Endothelial cell (in vitro differentiated cells): Measurements from ENCODE around the gene VAPA. TPM values are rescaled to one million over a fixed set of nuclear protein-coding genes. Genes with fewer than 3 reads are reported as not detected.

ENCODE experiments used
- DNase-seq: peaks from one replicate; pipeline ENCODE4 v3.0.0; 2021; ENCODE audit warnings: low spot score
- H3K27ac Mint-ChIP-seq: one replicate; pipeline ENCODE4 v1.8.0; 2021; ENCODE audit warnings: mixed read lengths, inconsistent platforms; ENCODE audit not compliant: unreplicated experiment
- H3K27me3 Mint-ChIP-seq: one replicate; pipeline ENCODE4 v1.8.0; 2021; ENCODE audit warnings: mild to moderate bottlenecking, moderate library complexity, mixed read lengths, inconsistent platforms; ENCODE audit not compliant: unreplicated experiment
- H3K36me3 Mint-ChIP-seq: one replicate; pipeline ENCODE4 v1.8.0; 2021; ENCODE audit warnings: mild to moderate bottlenecking, low read depth, mixed read lengths, inconsistent platforms; ENCODE audit not compliant: unreplicated experiment
- H3K4me1 Mint-ChIP-seq: one replicate; pipeline ENCODE4 v1.8.0; 2021; ENCODE audit warnings: mild to moderate bottlenecking, mixed read lengths, inconsistent platforms; ENCODE audit not compliant: unreplicated experiment
- H3K4me3 Mint-ChIP-seq: one replicate; pipeline ENCODE4 v1.8.0; 2021; ENCODE audit warnings: mild to moderate bottlenecking, mixed read lengths, inconsistent platforms; ENCODE audit not compliant: unreplicated experiment
- H3K9me3 Mint-ChIP-seq: one replicate; pipeline ENCODE4 v1.8.0; 2021; ENCODE audit warnings: mixed read lengths, inconsistent platforms; ENCODE audit not compliant: unreplicated experiment
- CTCF ChIP-seq: fragments of 200-600 bp; sonication (generic); IDR thresholded peaks from one replicate; pipeline ENCODE4 v1.5.0; 2021; ENCODE audit warnings: antibody characterized with exemption; ENCODE audit not compliant: unreplicated experiment
- total RNA-seq: library from RNA; stranded (reverse); fragmentation: NEBNext Ultra II Directional; extraction: Animal tissue kit (Norgen Biotek cat#: 25700); gene quantifications from one replicate; pipeline ENCODE4 v1.2.1, GENCODE V29; 2021; ENCODE audit not compliant: unreplicated experiment

VAPA gene
- total RNA-seq, 1 donor from 2014 or later = 180 TPM

- no peak for TF ChIP-seq CTCF
- H3K27ac Mint-ChIP-seq = no peak overlapping the region
- no peaks in the 10 kb centered on the region for H3K4me1 Mint-ChIP-seq
- H3K4me3 Mint-ChIP-seq = no peak overlapping the region
- no peaks in the 10 kb centered on the region for H3K27me3 Mint-ChIP-seq
- H3K36me3 Mint-ChIP-seq = no peaks in the 10 kb centered on the region
- H3K9me3 Mint-ChIP-seq = no peaks in the 10 kb centered on the region
- no peak for DNase-seq
These were observed 68.9 kb downstream of the VAPA start for GRCh38 chr18:9982711-9983110.

GRCh38 chr18:9984080-9984479 lies 70.3 kb downstream of the VAPA start:
- H3K4me1 Mint-ChIP-seq = peaks cover 3% of the 10 kb centered on the region
- no peak overlapping the region for H3K4me3 Mint-ChIP-seq
- no peak for TF ChIP-seq CTCF
- no peaks in the 10 kb centered on the region for H3K36me3 Mint-ChIP-seq
- no peak overlapping the region for H3K27ac Mint-ChIP-seq
- no peaks in the 10 kb centered on the region for H3K27me3 Mint-ChIP-seq
- no peak for DNase-seq
- H3K9me3 Mint-ChIP-seq = no peaks in the 10 kb centered on the region

- H3K27me3 Mint-ChIP-seq = no peaks in the 10 kb centered on the region
- no peak overlapping the region for H3K27ac Mint-ChIP-seq
- TF ChIP-seq CTCF = no peak
- no peak for DNase-seq
- peaks cover 3% of the 10 kb centered on the region for H3K4me1 Mint-ChIP-seq
- H3K9me3 Mint-ChIP-seq = no peaks in the 10 kb centered on the region
- H3K36me3 Mint-ChIP-seq = no peaks in the 10 kb centered on the region
- H3K4me3 Mint-ChIP-seq = no peak overlapping the region
These were observed 71.8 kb downstream of the VAPA start for GRCh38 chr18:9985641-9986040.

- no peak for TF ChIP-seq CTCF
- DNase-seq = no peak
These were observed 72.5 kb downstream of the VAPA start for GRCh38 chr18:9986156-9986930.

DNA sequence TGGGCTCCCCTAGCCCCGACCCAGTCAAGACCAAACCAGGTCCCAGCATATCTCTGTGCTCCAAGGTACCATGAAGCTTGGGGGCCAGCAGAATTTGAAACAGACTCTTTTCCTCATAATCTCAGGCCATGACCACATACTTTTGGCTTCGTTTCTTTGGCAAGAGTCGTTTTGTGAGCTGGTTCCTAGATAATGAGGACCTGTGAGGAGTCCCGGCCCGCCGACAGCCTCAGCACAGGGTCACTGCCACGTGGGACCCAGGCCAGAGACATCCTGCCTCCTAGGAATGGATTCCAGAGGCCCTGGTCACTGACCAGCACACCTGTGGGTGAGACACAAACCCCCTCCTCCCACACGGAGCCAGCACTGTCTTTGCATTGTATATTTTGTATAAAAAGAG lies 73.5 kb downstream of the VAPA start:
- Mint-ChIP-seq H3K9me3 (no peaks in the 10 kb centered on the region), H3K4me1 (peaks cover 6% of the 10 kb centered on the region), H3K36me3 (no peaks in the 10 kb centered on the region), H3K27me3 (no peaks in the 10 kb centered on the region), H3K4me3 (no peak overlapping the region), H3K27ac (no peak overlapping the region)
- no peak for TF ChIP-seq CTCF
- no peak for DNase-seq

More at GRCh38 chr18:9986156-9986930, 72.5 kb downstream of the VAPA start:
- H3K4me1 Mint-ChIP-seq = peaks cover 3% of the 10 kb centered on the region
- no peaks in the 10 kb centered on the region for H3K9me3 Mint-ChIP-seq
- H3K27me3 Mint-ChIP-seq = no peaks in the 10 kb centered on the region
- H3K4me3 Mint-ChIP-seq = no peak overlapping the region
- H3K27ac Mint-ChIP-seq = no peak overlapping the region
- H3K36me3 Mint-ChIP-seq = no peaks in the 10 kb centered on the region
